ENCODE measurements around the gene CAV1. TPM values are rescaled to one million over a fixed set of nuclear protein-coding genes. Genes with fewer than 3 reads are reported as not detected.

CAV1 gene
- total RNA-seq, 1 donor from 2014 or later = 14.4 TPM

DNA sequence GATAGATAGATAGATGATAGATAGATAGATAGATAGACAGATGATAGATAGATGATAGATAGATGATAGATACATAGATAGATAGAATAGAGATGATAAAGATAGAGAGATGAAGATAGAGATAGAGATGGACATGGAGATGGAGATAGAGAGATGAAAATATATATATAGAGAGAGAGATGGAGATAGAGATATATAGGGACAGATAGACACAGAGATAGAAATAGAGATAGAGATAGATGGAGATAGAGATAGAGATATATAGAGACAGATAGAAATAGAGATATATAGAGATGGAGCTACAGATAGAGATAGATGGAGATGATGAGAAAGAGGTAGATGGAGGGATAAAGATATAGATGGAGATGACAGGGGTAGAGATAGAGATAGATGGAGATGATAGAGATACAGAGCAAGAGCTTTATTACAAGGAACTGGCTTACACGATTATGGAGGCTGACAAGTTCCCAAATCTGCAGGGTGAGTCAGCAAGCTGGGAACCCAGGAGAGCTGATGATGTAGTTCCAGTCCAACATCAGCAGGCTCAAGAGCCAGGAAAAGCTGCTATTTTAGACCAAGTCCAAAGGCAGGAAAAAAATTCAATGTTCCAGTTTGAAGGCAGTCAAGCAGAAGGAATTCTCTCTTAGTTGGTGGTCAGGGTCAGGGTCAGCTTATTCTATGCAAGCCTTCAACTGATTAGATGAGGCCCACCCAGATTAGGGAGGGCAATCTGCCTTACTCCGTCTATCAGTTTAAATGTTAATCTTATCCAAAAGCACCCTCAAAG is 37.1 kb downstream of the CAV1 start:
- Mint-ChIP-seq H3K27me3 (peaks cover 10% of the 10 kb centered on the region), H3K4me3 (no peak overlapping the region), H3K36me3 (peaks cover 6% of the 10 kb centered on the region), H3K27ac (no peak overlapping the region), H3K9me3 (no peaks in the 10 kb centered on the region), H3K4me1 (ENCODE audit: unreplicated experiment) (peaks cover 9% of the 10 kb centered on the region)
- TF ChIP-seq, protein P1, sequence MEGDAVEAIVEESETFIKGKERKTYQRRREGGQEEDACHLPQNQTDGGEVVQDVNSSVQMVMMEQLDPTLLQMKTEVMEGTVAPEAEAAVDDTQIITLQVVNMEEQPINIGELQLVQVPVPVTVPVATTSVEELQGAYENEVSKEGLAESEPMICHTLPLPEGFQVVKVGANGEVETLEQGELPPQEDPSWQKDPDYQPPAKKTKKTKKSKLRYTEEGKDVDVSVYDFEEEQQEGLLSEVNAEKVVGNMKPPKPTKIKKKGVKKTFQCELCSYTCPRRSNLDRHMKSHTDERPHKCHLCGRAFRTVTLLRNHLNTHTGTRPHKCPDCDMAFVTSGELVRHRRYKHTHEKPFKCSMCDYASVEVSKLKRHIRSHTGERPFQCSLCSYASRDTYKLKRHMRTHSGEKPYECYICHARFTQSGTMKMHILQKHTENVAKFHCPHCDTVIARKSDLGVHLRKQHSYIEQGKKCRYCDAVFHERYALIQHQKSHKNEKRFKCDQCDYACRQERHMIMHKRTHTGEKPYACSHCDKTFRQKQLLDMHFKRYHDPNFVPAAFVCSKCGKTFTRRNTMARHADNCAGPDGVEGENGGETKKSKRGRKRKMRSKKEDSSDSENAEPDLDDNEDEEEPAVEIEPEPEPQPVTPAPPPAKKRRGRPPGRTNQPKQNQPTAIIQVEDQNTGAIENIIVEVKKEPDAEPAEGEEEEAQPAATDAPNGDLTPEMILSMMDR (conservative IDR thresholded peaks at IDR 0.05) = no peak
- DNase-seq (ENCODE audit: extremely low spot score, unreplicated experiment) = no peak

DNA sequence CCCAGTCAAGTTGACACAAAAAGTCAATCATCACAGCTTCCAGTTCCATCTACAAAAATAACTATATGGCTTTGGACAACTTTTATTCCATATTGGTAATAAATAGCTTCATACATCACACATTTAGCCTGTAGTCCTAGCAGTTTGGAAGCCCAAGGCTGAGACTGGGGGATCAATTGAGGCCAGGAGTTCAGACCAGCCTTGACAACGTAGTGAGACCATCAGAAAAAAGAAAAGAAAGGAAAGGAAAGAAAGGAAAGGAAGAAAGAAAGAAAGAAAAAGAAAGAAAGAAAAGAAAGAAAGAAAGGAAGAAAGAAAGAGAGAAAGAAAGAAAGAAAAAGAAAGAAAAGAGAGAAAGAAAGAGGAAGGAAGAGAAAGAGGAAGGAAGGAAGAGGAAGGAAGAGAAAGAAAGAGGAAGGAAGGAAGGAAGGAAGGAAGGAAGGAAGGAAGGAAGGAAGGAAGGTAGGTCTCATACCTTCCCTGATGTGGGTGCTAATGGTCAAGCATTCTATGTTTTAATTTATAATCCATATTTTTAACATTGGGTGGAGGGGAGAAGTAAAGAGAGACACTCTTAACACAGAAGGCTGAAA is 37.8 kb downstream of the CAV1 start:
- no peak for DNase-seq (ENCODE audit: extremely low spot score, unreplicated experiment)
- Mint-ChIP-seq H3K27ac (no peak overlapping the region), H3K9me3 (no peaks in the 10 kb centered on the region), H3K36me3 (peaks cover 6% of the 10 kb centered on the region), H3K4me1 (ENCODE audit: unreplicated experiment) (peaks cover 9% of the 10 kb centered on the region), H3K4me3 (no peak overlapping the region), H3K27me3 (peaks cover 10% of the 10 kb centered on the region)
- TF ChIP-seq, protein P1 (conservative IDR thresholded peaks at IDR 0.05) = no peak

DNA sequence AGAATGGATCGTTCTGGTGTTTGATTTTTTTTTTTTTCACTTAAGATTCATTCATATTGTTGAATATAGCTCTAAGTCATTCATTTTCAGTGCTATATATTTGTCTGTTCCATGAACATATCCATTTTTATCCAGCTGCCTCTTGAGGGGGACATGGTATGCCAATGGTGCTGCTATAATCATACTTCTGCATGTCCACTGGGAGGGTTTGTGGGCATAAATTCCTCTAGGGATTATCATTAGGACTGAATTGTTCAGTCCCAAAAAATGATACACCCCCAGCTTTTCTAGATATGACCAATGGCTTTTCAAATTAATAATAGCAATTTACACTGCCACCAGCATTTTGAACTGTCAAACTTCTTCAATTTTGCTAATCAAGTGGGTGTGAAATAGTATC is 41.1 kb downstream of the CAV1 start:
- no peak for DNase-seq (ENCODE audit: extremely low spot score, unreplicated experiment)
- Mint-ChIP-seq H3K4me1 (ENCODE audit: unreplicated experiment) (peaks cover 4% of the 10 kb centered on the region), H3K27me3 (peaks cover 10% of the 10 kb centered on the region), H3K36me3 (peaks cover 6% of the 10 kb centered on the region), H3K9me3 (peaks cover 5% of the 10 kb centered on the region), H3K27ac (no peak overlapping the region), H3K4me3 (no peak overlapping the region)
- TF ChIP-seq, protein P1 (conservative IDR thresholded peaks at IDR 0.05) = no peak

DNA sequence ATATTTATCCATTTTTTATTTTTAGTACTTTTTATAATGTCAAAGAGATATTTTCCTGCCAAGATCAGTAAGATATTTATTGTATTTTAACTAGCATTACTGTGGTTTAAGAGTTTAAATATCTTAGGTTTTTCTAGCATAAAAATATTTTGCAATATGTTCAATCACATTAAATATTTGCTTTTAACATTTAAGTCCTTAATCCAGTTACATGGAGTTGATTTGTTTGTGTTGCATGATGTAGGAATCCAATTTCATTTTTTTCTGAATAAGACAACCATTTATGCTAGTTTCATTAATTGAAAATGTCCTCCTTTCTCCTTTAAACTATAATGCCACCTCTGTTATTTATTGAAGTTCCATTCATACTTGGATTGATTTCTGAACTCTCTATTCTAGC is 41.8 kb downstream of the CAV1 start:
- TF ChIP-seq, protein P1 (conservative IDR thresholded peaks at IDR 0.05) = no peak
- Mint-ChIP-seq H3K36me3 (peaks cover 4% of the 10 kb centered on the region), H3K9me3 (peaks cover 5% of the 10 kb centered on the region), H3K4me3 (no peak overlapping the region), H3K27me3 (peaks cover 7% of the 10 kb centered on the region), H3K27ac (no peak overlapping the region), H3K4me1 (ENCODE audit: unreplicated experiment) (peaks cover 4% of the 10 kb centered on the region)
- DNase-seq (ENCODE audit: extremely low spot score, unreplicated experiment) = no peak

DNA sequence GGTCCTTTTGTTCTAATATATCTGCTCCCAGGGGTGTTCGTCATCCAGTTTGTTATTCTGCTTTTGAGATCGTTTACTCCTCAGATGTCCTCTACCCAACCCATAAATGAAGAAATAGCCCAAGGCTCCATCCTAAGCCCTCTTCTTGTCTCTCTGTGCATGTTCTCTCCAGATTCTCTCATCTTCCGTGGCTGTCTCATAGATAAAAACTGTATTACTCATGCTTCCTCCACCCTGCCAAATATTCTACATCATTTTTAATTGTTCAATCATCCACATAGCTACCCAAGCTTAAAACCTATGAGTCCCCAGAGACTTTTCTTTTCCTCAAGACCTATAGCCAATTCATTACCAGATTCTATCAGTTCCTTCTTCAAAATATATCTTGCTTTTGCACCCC is 44.9 kb downstream of the CAV1 start:
- DNase-seq (ENCODE audit: extremely low spot score, unreplicated experiment) = no peak
- Mint-ChIP-seq H3K27ac (no peak overlapping the region), H3K36me3 (no peaks in the 10 kb centered on the region), H3K27me3 (no peaks in the 10 kb centered on the region), H3K9me3 (peaks cover 5% of the 10 kb centered on the region), H3K4me3 (no peak overlapping the region), H3K4me1 (ENCODE audit: unreplicated experiment) (peaks cover 8% of the 10 kb centered on the region)
- TF ChIP-seq, protein P1 (conservative IDR thresholded peaks at IDR 0.05) = no peak
